Measurements from ENCODE around the gene BANK1. TPM values are rescaled to one million over a fixed set of nuclear protein-coding genes. Genes with fewer than 3 reads are reported as not detected.
A peak's percentile ranks its signal among the peaks of the same experiment; 100 is the strongest.

BANK1 gene
- total RNA-seq, 1 experiment from 2014 or later, result 52.6 TPM

DNA sequence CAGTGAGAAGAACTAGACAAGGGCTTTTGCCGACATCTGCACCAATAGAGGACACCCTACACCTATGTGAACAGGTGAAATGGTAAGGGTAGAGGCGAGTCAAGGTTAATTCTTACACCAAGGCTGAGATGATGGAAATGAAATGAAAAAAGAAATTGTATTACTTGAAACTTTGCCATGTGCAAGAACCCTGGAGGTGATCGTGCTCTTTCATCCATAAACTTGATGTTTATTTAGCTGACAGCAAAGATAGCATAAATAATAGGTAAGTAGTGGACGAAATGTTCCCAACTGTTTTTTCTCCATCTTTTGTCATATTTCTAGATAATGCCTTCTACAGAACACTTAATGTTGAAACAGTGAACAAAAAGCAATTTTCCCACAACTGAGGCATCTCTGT lies 162.5 kb downstream of the BANK1 start:
- no peak overlapping the region for H3K9ac ChIP-seq (ENCODE audit: low read length)
- H3K4me1 ChIP-seq (ENCODE audit: low read length), result peaks cover 57% of the 10 kb centered on the region
- H3K79me2 ChIP-seq (ENCODE audit: low read length), result no peaks in the 10 kb centered on the region; the same call in 1 of the 2 replicates
- no peaks in the 10 kb centered on the region for H3K27me3 ChIP-seq (ENCODE audit: low read length)
- no peak for DNase-seq
- no peaks in the 10 kb centered on the region for H4K20me1 ChIP-seq (ENCODE audit: insufficient read depth, low read depth, low read length)
- no peak overlapping the region for H2AFZ ChIP-seq (ENCODE audit: low read length)
- no peaks in the 10 kb centered on the region for H3K9me3 ChIP-seq (ENCODE audit: low read length)
- no peaks in the 10 kb centered on the region for H3K9me2 ChIP-seq (replicated peaks; ENCODE audit: insufficient read depth, low read length)
- H3K4me2 ChIP-seq (ENCODE audit: low read depth, low read length, poor library complexity, severe bottlenecking), result peak overlapping the region; percentile 71
- H3K4me3 ChIP-seq (ENCODE audit: low read length), result no peak overlapping the region
- H3K36me3 ChIP-seq (ENCODE audit: insufficient read depth, low read length), result no peaks in the 10 kb centered on the region
- H3K27ac ChIP-seq (ENCODE audit: low read length), result peak overlapping the region; percentile 96

DNA sequence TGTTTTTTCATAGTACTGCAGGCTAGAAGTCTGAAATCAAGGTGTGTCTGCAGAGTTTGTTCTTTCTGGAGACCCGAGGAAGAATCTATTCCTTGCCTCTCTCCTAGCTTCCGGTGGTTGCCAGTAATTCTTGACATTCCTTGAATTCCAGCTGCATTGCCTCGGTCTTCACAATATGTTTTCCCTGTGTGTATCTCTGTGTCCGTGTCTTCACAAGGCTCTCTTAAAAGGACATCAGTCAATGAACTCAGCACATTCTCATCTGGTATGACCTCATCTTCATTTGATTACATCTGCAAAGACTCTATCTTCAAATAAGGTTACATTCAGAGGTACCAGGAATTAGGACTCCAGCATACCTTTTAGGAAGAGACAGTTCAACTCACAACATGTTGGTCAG lies 163.4 kb downstream of the BANK1 start:
- Histone ChIP-seq H4K20me1 (ENCODE audit: insufficient read depth, low read depth, low read length) (no peaks in the 10 kb centered on the region), H3K9me3 (ENCODE audit: low read length) (no peaks in the 10 kb centered on the region), H2AFZ (ENCODE audit: low read length) (no peak overlapping the region), H3K9me2 (replicated peaks; ENCODE audit: insufficient read depth, low read length) (no peaks in the 10 kb centered on the region), H3K36me3 (ENCODE audit: insufficient read depth, low read length) (no peaks in the 10 kb centered on the region), H3K27ac (ENCODE audit: low read length) (peak overlapping the region; percentile 96), H3K4me3 (ENCODE audit: low read length) (peak overlapping the region; percentile 46), H3K9ac (ENCODE audit: low read length) (peak overlapping the region; percentile 53), H3K4me2 (ENCODE audit: low read depth, low read length, poor library complexity, severe bottlenecking) (peak overlapping the region; percentile 71), H3K4me1 (ENCODE audit: low read length) (peaks cover 51% of the 10 kb centered on the region), H3K79me2 (ENCODE audit: low read length) (no peaks in the 10 kb centered on the region; the same call in 1 of the 2 replicates), H3K27me3 (ENCODE audit: low read length) (no peaks in the 10 kb centered on the region)
- DNase-seq, result peak; percentile 68

DNA sequence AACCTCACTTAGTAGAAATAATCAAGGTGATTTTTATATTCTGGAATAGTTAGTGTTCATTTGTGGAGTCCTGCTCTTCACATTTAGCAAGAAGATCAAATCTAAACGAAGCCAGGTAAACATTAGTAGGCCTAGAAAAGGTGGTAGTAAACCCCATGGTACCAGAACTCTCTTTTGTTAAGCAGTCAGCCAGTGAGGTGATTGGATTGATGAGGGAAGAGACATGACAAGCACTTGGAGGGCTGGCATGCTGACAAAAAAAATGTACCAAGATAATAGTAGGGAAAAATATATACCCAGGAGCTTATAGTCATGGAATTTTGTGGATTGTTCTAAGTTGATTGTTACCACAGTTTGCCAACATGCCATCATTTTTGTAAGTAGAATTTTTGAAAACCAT lies 163.8 kb downstream of the BANK1 start:
- Histone ChIP-seq H3K9me3 (ENCODE audit: low read length) (no peaks in the 10 kb centered on the region), H3K4me1 (ENCODE audit: low read length) (peaks cover 51% of the 10 kb centered on the region), H2AFZ (ENCODE audit: low read length) (no peak overlapping the region)

DNA sequence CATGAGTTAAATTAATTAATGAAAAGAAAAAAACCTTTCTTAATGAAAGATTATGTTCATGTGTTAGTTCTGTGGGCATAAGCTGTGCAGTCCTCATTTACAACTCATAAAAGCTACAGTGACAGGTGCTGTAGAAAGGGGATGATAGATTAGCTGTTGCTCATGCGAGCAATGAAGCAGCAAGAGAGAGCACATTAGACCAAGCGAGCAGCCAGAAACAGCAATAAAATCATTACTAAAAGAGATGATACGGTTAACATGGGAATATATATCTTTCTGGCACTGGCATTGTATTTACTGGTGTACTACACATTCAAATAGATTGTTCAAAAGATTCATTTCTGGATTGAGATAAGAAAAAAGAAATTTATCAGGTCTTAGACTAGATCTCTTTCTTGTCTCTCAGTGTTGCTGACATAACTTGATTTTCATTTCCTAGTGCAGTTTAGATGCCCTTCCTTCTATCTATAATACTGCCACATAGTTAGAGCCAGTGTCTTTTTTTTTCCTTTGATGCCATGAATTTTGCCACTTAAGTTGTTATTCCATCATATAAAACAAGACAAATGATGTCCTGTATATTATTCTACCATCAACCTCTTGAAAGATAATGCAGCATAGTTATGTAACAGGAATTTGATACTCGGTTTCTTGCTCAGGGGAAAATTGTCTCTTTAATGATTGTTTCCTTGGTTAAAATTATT lies 164.6 kb downstream of the BANK1 start:
- H3K27me3 ChIP-seq (ENCODE audit: low read length), result no peaks in the 10 kb centered on the region
- peaks cover 51% of the 10 kb centered on the region for H3K4me1 ChIP-seq (ENCODE audit: low read length)
- H3K4me3 ChIP-seq (ENCODE audit: low read length), result peak overlapping the region; percentile 46
- no peak overlapping the region for H2AFZ ChIP-seq (ENCODE audit: low read length)
- H3K4me2 ChIP-seq (ENCODE audit: low read depth, low read length, poor library complexity, severe bottlenecking), result peak overlapping the region; percentile 71
- H3K27ac ChIP-seq (ENCODE audit: low read length), result peak overlapping the region; percentile 96
- no peaks in the 10 kb centered on the region for H3K9me2 ChIP-seq (replicated peaks; ENCODE audit: insufficient read depth, low read length)
- DNase-seq, result peak; percentile 86
- H4K20me1 ChIP-seq (ENCODE audit: insufficient read depth, low read depth, low read length), result no peaks in the 10 kb centered on the region
- no peaks in the 10 kb centered on the region for H3K36me3 ChIP-seq (ENCODE audit: insufficient read depth, low read length)
- H3K79me2 ChIP-seq (ENCODE audit: low read length), result no peaks in the 10 kb centered on the region; the same call in 1 of the 2 replicates
- H3K9ac ChIP-seq (ENCODE audit: low read length), result peak overlapping the region; percentile 53
- no peaks in the 10 kb centered on the region for H3K9me3 ChIP-seq (ENCODE audit: low read length)

More for the DNA sequence above, 163.8 kb downstream of the BANK1 start:
- no peaks in the 10 kb centered on the region for H3K9me2 ChIP-seq (replicated peaks; ENCODE audit: insufficient read depth, low read length)
- H4K20me1 ChIP-seq (ENCODE audit: insufficient read depth, low read depth, low read length), result no peaks in the 10 kb centered on the region
- no peaks in the 10 kb centered on the region; the same call in 1 of the 2 replicates for H3K79me2 ChIP-seq (ENCODE audit: low read length)
- H3K4me2 ChIP-seq (ENCODE audit: low read depth, low read length, poor library complexity, severe bottlenecking), result peak overlapping the region; percentile 71
- H3K4me3 ChIP-seq (ENCODE audit: low read length), result peak overlapping the region; percentile 46
- peak; percentile 62 for DNase-seq
- H3K27ac ChIP-seq (ENCODE audit: low read length), result peak overlapping the region; percentile 96
- H3K27me3 ChIP-seq (ENCODE audit: low read length), result no peaks in the 10 kb centered on the region
- H3K9ac ChIP-seq (ENCODE audit: low read length), result peak overlapping the region; percentile 53
- H3K36me3 ChIP-seq (ENCODE audit: insufficient read depth, low read length), result no peaks in the 10 kb centered on the region

DNA sequence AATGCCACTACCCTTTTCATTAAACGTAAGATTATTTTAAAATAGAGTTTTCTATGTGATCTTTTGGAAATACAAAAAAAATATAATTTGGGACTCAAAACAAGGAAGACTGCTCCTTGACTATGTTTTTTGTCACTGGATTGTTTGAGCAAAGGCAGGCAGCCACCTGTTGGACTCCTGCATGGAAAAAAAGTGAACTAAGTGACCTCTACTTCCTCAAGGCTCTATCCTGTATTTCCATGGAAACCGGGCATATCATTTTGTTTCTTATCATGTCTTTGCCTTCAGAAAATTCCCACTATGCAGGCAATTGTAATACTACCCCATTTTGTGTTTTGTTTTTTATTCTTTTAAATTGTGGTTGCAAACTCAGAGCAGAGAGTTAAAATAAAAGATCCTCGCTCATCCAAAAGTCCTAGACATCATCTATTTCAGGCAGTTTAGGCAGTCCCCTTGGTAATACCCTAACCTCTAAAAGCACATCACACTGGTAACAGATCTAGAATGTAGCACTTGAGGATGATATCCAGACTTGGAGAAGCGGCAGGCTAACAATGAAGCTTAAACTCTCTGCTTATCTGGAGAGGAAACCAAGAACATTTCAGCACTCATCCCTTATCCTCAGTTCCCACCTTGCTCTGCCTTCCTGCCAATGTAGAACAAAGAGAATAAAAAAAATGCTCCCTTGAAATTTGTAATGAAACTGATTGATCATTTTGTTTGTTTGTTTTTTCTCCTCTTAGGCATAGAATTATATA lies 165.7 kb downstream of the BANK1 start:
- Histone ChIP-seq H2AFZ (ENCODE audit: low read length) (no peak overlapping the region), H3K36me3 (ENCODE audit: insufficient read depth, low read length) (no peaks in the 10 kb centered on the region), H3K4me2 (ENCODE audit: low read depth, low read length, poor library complexity, severe bottlenecking) (peak overlapping the region; percentile 71), H4K20me1 (ENCODE audit: insufficient read depth, low read depth, low read length) (no peaks in the 10 kb centered on the region), H3K9ac (ENCODE audit: low read length) (peak overlapping the region; percentile 53), H3K79me2 (ENCODE audit: low read length) (no peaks in the 10 kb centered on the region; the same call in 1 of the 2 replicates), H3K27ac (ENCODE audit: low read length) (peak overlapping the region; percentile 96), H3K9me3 (ENCODE audit: low read length) (no peaks in the 10 kb centered on the region), H3K9me2 (replicated peaks; ENCODE audit: insufficient read depth, low read length) (no peaks in the 10 kb centered on the region), H3K27me3 (ENCODE audit: low read length) (no peaks in the 10 kb centered on the region), H3K4me3 (ENCODE audit: low read length) (no peak overlapping the region), H3K4me1 (ENCODE audit: low read length) (peaks cover 42% of the 10 kb centered on the region)
- no peak for DNase-seq

DNA sequence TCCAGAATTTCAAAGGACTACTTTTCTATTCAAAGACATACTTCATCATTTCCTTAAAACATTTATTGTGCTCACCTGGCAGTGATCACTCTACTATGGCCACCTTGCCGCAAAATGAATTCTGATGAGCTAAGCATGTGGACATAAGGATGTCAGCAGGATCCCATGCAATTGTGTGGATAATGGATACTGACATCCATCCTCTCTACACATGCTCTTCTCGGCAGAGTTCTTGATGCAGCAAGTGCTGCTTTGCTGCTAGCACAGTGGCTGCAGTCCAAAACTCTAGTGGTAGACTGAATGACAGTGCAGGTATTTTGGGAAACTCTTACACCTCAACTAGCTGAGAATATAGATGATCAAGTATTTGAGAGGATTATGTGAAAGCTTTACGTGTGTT lies 168.0 kb downstream of the BANK1 start:
- no peak overlapping the region for H3K9ac ChIP-seq (ENCODE audit: low read length)
- no peaks in the 10 kb centered on the region; the same call in 1 of the 2 replicates for H3K79me2 ChIP-seq (ENCODE audit: low read length)
- H3K27ac ChIP-seq (ENCODE audit: low read length), result no peak overlapping the region
- no peak for DNase-seq
- no peaks in the 10 kb centered on the region for H3K9me2 ChIP-seq (replicated peaks; ENCODE audit: insufficient read depth, low read length)
- no peaks in the 10 kb centered on the region for H3K36me3 ChIP-seq (ENCODE audit: insufficient read depth, low read length)
- H3K4me2 ChIP-seq (ENCODE audit: low read depth, low read length, poor library complexity, severe bottlenecking), result no peak overlapping the region
- H3K9me3 ChIP-seq (ENCODE audit: low read length), result no peaks in the 10 kb centered on the region
- H3K4me3 ChIP-seq (ENCODE audit: low read length), result no peak overlapping the region
- no peaks in the 10 kb centered on the region for H3K27me3 ChIP-seq (ENCODE audit: low read length)
- peaks cover 30% of the 10 kb centered on the region for H3K4me1 ChIP-seq (ENCODE audit: low read length)
- no peaks in the 10 kb centered on the region for H4K20me1 ChIP-seq (ENCODE audit: insufficient read depth, low read depth, low read length)
- H2AFZ ChIP-seq (ENCODE audit: low read length), result no peak overlapping the region

DNA sequence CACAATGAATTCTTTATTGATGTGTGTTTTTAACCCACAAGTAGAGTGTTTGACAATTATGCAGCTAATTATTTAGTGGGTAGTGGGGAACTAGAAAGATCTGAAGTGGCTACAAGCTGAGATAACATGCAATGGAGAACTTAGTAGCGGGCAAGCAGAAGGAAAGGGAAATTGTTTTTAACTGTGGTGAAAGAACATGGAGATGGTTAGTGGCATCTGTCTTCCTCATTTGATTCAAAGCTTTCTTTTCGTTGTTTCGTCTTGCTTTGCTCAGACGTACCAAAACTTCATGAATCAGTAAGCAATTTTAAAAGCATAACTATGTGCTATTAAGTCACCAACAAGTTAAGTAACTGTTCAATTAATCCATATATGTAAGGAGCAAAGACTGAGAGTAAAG lies 169.9 kb downstream of the BANK1 start:
- Histone ChIP-seq H3K9ac (ENCODE audit: low read length) (no peak overlapping the region), H4K20me1 (ENCODE audit: insufficient read depth, low read depth, low read length) (no peaks in the 10 kb centered on the region), H3K27me3 (ENCODE audit: low read length) (no peaks in the 10 kb centered on the region), H3K27ac (ENCODE audit: low read length) (no peak overlapping the region), H2AFZ (ENCODE audit: low read length) (no peak overlapping the region), H3K9me3 (ENCODE audit: low read length) (no peaks in the 10 kb centered on the region), H3K36me3 (ENCODE audit: insufficient read depth, low read length) (no peaks in the 10 kb centered on the region), H3K9me2 (replicated peaks; ENCODE audit: insufficient read depth, low read length) (no peaks in the 10 kb centered on the region), H3K79me2 (ENCODE audit: low read length) (no peaks in the 10 kb centered on the region; the same call in 1 of the 2 replicates), H3K4me3 (ENCODE audit: low read length) (no peak overlapping the region), H3K4me1 (ENCODE audit: low read length) (peaks cover 15% of the 10 kb centered on the region), H3K4me2 (ENCODE audit: low read depth, low read length, poor library complexity, severe bottlenecking) (no peak overlapping the region)
- DNase-seq, result no peak

DNA sequence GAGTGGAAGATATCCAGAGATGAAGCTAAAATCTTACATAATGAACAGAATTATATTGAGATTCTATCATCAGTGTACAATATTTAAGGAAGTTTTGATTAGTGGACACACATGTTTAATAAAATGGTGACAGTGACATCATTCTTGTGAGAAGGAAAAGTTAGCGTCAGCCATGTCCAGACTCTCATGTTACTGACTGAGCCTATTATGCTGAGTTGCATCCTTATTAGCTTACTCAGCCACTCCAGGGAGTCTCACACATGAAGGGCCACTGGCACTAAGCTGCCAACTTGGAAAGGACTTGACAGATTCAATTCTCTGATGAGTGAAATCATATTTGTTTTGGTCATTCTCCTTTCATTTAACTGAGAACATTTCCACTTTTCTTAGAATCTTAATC lies 170.6 kb downstream of the BANK1 start:
- Histone ChIP-seq H3K36me3 (ENCODE audit: insufficient read depth, low read length) (no peaks in the 10 kb centered on the region), H3K9me3 (ENCODE audit: low read length) (no peaks in the 10 kb centered on the region), H3K27me3 (ENCODE audit: low read length) (no peaks in the 10 kb centered on the region), H2AFZ (ENCODE audit: low read length) (no peak overlapping the region), H3K9me2 (replicated peaks; ENCODE audit: insufficient read depth, low read length) (no peaks in the 10 kb centered on the region), H4K20me1 (ENCODE audit: insufficient read depth, low read depth, low read length) (no peaks in the 10 kb centered on the region), H3K4me1 (ENCODE audit: low read length) (peaks cover 15% of the 10 kb centered on the region), H3K4me2 (ENCODE audit: low read depth, low read length, poor library complexity, severe bottlenecking) (no peak overlapping the region), H3K27ac (ENCODE audit: low read length) (no peak overlapping the region), H3K9ac (ENCODE audit: low read length) (no peak overlapping the region), H3K4me3 (ENCODE audit: low read length) (no peak overlapping the region), H3K79me2 (ENCODE audit: low read length) (no peaks in the 10 kb centered on the region; the same call in 1 of the 2 replicates)
- no peak for DNase-seq

All from Karpas-422 (cell line).